HL-60 (cell line): ENCODE measurements around the gene GSX2.

Experiments
- GABPA ChIP-seq: IDR thresholded peaks from 2 replicates; pipeline ENCODE4 v1.6.1; 2012; ENCODE audit warnings: low read depth
- POLR2AphosphoS5 ChIP-seq: IDR thresholded peaks from 2 replicates; pipeline ENCODE4 v1.6.1; 2012; ENCODE audit warnings: low read depth
- TF ChIP-seq, protein P1 (sequence below): IDR thresholded peaks from one replicate; pipeline ENCODE4 v1.5.1; 2011; ENCODE audit warnings: low read length, control low read depth, inconsistent platforms; ENCODE audit not compliant: insufficient read depth

GRCh38 chr4:54104907-54105306 is 4.9 kb downstream of the GSX2 start:
- TF ChIP-seq, protein P1, sequence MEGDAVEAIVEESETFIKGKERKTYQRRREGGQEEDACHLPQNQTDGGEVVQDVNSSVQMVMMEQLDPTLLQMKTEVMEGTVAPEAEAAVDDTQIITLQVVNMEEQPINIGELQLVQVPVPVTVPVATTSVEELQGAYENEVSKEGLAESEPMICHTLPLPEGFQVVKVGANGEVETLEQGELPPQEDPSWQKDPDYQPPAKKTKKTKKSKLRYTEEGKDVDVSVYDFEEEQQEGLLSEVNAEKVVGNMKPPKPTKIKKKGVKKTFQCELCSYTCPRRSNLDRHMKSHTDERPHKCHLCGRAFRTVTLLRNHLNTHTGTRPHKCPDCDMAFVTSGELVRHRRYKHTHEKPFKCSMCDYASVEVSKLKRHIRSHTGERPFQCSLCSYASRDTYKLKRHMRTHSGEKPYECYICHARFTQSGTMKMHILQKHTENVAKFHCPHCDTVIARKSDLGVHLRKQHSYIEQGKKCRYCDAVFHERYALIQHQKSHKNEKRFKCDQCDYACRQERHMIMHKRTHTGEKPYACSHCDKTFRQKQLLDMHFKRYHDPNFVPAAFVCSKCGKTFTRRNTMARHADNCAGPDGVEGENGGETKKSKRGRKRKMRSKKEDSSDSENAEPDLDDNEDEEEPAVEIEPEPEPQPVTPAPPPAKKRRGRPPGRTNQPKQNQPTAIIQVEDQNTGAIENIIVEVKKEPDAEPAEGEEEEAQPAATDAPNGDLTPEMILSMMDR = no peak
- no peak for TF ChIP-seq GABPA
- no peak for TF ChIP-seq POLR2AphosphoS5
